MCF 10A (cell line): ENCODE data around the gene MACROH2A1. TPM values are rescaled to one million over a fixed set of nuclear protein-coding genes. Genes with fewer than 3 reads are reported as not detected.

ENCODE experiments used
- BruUV-seq: library from RNA; stranded (reverse); fragments of 400-500 nt; replicated peaks from 2 replicates; lab custom pipeline; 2021; lab: Mats Ljungman, UMichigan
- CTCF ChIA-PET: fragments of 300-600 bp; sonication (Branson Sonifier 250); formaldehyde crosslinking; extraction: SDS; loops from one replicate; lab custom pipeline; 2021; ENCODE audit warnings: antibody characterized with exemption, inconsistent platforms; lab: Yijun Ruan, JAX
- POLR2A ChIA-PET: fragments of 300-600, 350-650 bp; sonication (Branson Sonifier 250); formaldehyde crosslinking; extraction: SDS; loops from one replicate; lab custom pipeline; 2020; ENCODE audit warnings: antibody characterized with exemption, inconsistent platforms; lab: Yijun Ruan, JAX
- DNase-seq: peaks from one replicate; pipeline ENCODE4 v3.0.0-alpha.2; 2018; ENCODE audit not compliant: unreplicated experiment
- H3K27ac Mint-ChIP-seq: one replicate; pipeline ENCODE4 v1.8.0; 2022; ENCODE audit warnings: mild to moderate bottlenecking, low read depth, mixed read lengths; ENCODE audit not compliant: unreplicated experiment
- H3K27me3 Mint-ChIP-seq: one replicate; pipeline ENCODE4 v1.8.0; 2022; ENCODE audit warnings: mixed read lengths; ENCODE audit not compliant: insufficient read depth, unreplicated experiment
- H3K36me3 Mint-ChIP-seq: one replicate; pipeline ENCODE4 v1.8.0; 2022; ENCODE audit warnings: mild to moderate bottlenecking, moderate library complexity, mixed read lengths; ENCODE audit not compliant: insufficient read depth, unreplicated experiment
- H3K4me1 Mint-ChIP-seq: one replicate; pipeline ENCODE4 v1.8.0; 2022; ENCODE audit warnings: mixed read lengths; ENCODE audit not compliant: insufficient read depth, unreplicated experiment
- H3K4me3 Mint-ChIP-seq: one replicate; pipeline ENCODE4 v1.8.0; 2022; ENCODE audit warnings: mild to moderate bottlenecking, moderate library complexity, mixed read lengths; ENCODE audit not compliant: unreplicated experiment
- H3K9me3 Mint-ChIP-seq: one replicate; pipeline ENCODE4 v1.8.0; 2022; ENCODE audit warnings: mixed read lengths; ENCODE audit not compliant: unreplicated experiment
- intact Hi-C: fragments of 100-400 bp; cut with micrococcal nuclease; formaldehyde crosslinking; loops from 2 replicates; pipeline ENCODE4 v1.14.1; 2022
- total RNA-seq: library from RNA; stranded (reverse); gene quantifications from 2 replicates; pipeline ENCODE4 v1.2.3, GENCODE V29; 2022
- TF ChIP-seq, protein P1 (sequence below): fragments of 200-600 bp; IDR thresholded peaks from one replicate; pipeline ENCODE4 v1.8.0; 2022; ENCODE audit warnings: antibody characterized with exemption, mild to moderate bottlenecking; ENCODE audit not compliant: unreplicated experiment

The MACROH2A1 gene
- total RNA-seq, 1 experiment from 2014 or later, result 306 TPM

DNA sequence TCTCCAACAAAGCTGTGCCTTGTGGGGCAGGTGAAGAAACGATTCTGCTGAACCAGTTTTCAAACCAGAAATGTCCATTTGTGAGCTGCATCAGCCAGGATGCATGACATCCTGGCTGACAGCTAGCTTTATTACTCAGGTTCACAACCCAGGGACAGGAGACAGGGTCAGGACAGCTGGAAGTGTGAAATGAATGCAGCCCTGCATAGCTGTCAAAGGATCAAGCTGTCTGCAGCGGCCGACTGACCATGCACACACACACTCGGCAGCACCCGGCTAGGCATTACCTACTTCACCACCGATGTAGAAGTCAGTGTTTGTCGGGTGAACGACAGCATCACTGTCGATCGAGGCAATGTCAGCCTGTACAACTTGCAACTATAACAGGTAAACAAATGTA is 48.5 kb downstream of the MACROH2A1 start:
- ChIA-PET CTCF (interaction anchor here (0.7 to 0.8 kb wide), 2 partner anchors 36 to 446 kb away, joined by 3 read pairs; partner anchors contain the start of gene PCBD2), POLR2A (interaction anchor here (0.6 kb wide), 1 partner anchor 36 kb away, joined by 3 read pairs; no protein-coding TSS in a partner anchor)
- no TSS peak for BruUV-seq
- DNase-seq, result no peak
- no peak overlapping the region for H3K27ac Mint-ChIP-seq
- TF ChIP-seq, protein P1, sequence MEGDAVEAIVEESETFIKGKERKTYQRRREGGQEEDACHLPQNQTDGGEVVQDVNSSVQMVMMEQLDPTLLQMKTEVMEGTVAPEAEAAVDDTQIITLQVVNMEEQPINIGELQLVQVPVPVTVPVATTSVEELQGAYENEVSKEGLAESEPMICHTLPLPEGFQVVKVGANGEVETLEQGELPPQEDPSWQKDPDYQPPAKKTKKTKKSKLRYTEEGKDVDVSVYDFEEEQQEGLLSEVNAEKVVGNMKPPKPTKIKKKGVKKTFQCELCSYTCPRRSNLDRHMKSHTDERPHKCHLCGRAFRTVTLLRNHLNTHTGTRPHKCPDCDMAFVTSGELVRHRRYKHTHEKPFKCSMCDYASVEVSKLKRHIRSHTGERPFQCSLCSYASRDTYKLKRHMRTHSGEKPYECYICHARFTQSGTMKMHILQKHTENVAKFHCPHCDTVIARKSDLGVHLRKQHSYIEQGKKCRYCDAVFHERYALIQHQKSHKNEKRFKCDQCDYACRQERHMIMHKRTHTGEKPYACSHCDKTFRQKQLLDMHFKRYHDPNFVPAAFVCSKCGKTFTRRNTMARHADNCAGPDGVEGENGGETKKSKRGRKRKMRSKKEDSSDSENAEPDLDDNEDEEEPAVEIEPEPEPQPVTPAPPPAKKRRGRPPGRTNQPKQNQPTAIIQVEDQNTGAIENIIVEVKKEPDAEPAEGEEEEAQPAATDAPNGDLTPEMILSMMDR, result no peak
- peaks cover 6% of the 10 kb centered on the region for H3K4me1 Mint-ChIP-seq
- peaks cover 66% of the 10 kb centered on the region for H3K36me3 Mint-ChIP-seq
- intact Hi-C loops, result no loop called here
- H3K4me3 Mint-ChIP-seq, result no peak overlapping the region
- H3K27me3 Mint-ChIP-seq, result no peaks in the 10 kb centered on the region
- no peaks in the 10 kb centered on the region for H3K9me3 Mint-ChIP-seq

DNA sequence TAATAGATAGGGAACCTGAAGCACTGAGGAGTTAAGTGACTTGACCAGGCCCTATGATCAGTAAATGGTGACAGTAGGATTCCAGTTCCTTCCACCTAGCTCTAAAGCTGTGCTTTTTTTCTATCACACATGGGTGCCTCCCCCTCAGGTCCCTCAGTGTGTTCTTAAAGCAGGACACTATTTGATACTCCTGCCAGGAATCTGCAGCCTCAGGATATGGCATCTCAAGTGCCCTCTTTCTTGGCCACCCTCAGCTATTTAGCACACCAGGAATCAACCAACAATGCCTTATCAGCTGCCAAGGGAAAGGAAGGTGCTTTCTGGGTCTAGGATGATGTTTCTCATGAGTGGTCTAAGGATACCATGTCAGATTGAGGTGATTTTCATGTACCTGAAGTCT is 49.1 kb downstream of the MACROH2A1 start:
- peaks cover 6% of the 10 kb centered on the region for H3K4me1 Mint-ChIP-seq
- H3K9me3 Mint-ChIP-seq, result no peaks in the 10 kb centered on the region
- H3K4me3 Mint-ChIP-seq, result no peak overlapping the region
- peaks cover 66% of the 10 kb centered on the region for H3K36me3 Mint-ChIP-seq
- TF ChIP-seq, protein P1, result no peak
- ChIA-PET CTCF (interaction anchor here (0.8 to 1.3 kb wide), 3 partner anchors 11 to 445 kb away, joined by 3 read pairs; partner anchors contain the start of gene PCBD2), POLR2A (interaction anchor here (1.6 kb wide), 1 partner anchor 37 kb away, joined by 5 read pairs; no protein-coding TSS in a partner anchor)
- no peak for DNase-seq
- intact Hi-C loops, result no loop called here
- H3K27ac Mint-ChIP-seq, result no peak overlapping the region
- no peaks in the 10 kb centered on the region for H3K27me3 Mint-ChIP-seq
- no TSS peak for BruUV-seq

DNA sequence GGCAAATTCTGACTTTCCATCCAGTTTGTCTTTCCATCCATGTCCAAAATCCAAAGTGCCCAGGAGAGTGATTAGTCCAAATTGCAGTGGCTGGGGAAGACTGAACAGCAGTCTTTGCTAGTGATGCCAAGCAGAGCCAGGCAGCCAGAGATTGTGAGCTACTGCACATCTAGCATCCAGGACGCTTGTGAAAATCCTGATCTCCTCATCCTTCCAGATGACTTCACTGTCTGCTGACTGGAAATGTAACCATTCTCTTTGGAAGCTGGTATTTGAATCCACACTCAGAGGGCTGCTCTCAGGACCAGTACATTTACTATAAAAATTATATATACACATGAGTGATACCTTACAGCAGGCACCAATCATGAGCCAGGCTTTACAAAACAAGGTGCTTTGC is 49.6 kb downstream of the MACROH2A1 start:
- Mint-ChIP-seq H3K36me3 (peaks cover 66% of the 10 kb centered on the region), H3K27me3 (no peaks in the 10 kb centered on the region), H3K4me3 (no peak overlapping the region), H3K27ac (no peak overlapping the region), H3K4me1 (peaks cover 4% of the 10 kb centered on the region), H3K9me3 (no peaks in the 10 kb centered on the region)
- ChIA-PET POLR2A (interaction anchor here (1.6 kb wide), 1 partner anchor 37 kb away, joined by 5 read pairs; no protein-coding TSS in a partner anchor), CTCF (interaction anchor here (0.6 to 1.3 kb wide), 4 partner anchors 11 to 489 kb away, joined by 3 read pairs; no protein-coding TSS in a partner anchor)
- no TSS peak for BruUV-seq
- intact Hi-C loops, result no loop called here
- TF ChIP-seq, protein P1, result no peak
- no peak for DNase-seq

DNA sequence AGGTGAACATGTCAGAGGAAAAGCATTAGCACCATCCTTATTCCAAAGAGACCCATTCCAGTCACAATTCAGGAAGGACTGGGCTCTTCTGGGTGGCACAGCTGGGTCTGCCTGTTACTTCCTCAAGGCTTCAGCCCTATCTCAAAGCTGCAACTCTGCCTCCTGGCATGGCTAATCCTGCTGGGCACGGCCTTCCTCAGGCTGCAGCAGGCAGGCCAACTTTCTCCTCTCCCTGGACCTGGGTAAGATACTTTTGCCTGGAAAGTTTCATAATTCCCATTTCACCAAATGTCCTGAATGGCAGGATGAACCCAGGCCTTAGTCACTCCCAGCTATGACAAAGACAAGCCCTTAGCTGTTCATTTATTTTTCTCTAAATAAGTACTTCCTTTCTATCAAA is 50.1 kb downstream of the MACROH2A1 start:
- H3K4me3 Mint-ChIP-seq, result no peak overlapping the region
- peaks cover 3% of the 10 kb centered on the region for H3K4me1 Mint-ChIP-seq
- no peaks in the 10 kb centered on the region for H3K9me3 Mint-ChIP-seq
- BruUV-seq, result no TSS peak
- H3K36me3 Mint-ChIP-seq, result peaks cover 66% of the 10 kb centered on the region
- ChIA-PET CTCF (interaction anchor here (0.6 to 1.3 kb wide), 5 partner anchors 10 to 488 kb away, joined by 3 read pairs; no protein-coding TSS in a partner anchor), POLR2A (interaction anchor here (0.6 to 1.6 kb wide), 2 partner anchors 38 to 84 kb away, joined by 3 to 5 read pairs; no protein-coding TSS in a partner anchor)
- H3K27me3 Mint-ChIP-seq, result no peaks in the 10 kb centered on the region
- H3K27ac Mint-ChIP-seq, result no peak overlapping the region
- TF ChIP-seq, protein P1, result no peak
- DNase-seq, result no peak
- intact Hi-C loops, result no loop called here
